HCT116 (cell line): Measurements from ENCODE around the gene ITSN1. TPM values are rescaled to one million over a fixed set of nuclear protein-coding genes. Genes with fewer than 3 reads are reported as not detected.

ENCODE experiments used
- ATAC-seq: fragments of 200-7000 bp; cut with Tn5 transposase; 2 replicates; pipeline ENCODE4 v1.9.1; 2020; ENCODE audit warnings: mild to moderate bottlenecking, moderate library complexity
- BruUV-seq: library from RNA; stranded (reverse); fragments of 400-500 nt; replicated peaks from 2 replicates; lab custom pipeline; 2021; lab: Mats Ljungman, UMichigan
- CTCF ChIA-PET: fragments of 300-600 bp; sonication (Branson Sonifier 250); formaldehyde crosslinking; loops from one replicate; lab custom pipeline; 2021; ENCODE audit warnings: antibody characterized with exemption; lab: Charles Lee
- POLR2A ChIA-PET: fragments of 300-600, 350-600 bp; sonication (Branson Sonifier 250); formaldehyde crosslinking; loops from one replicate; lab custom pipeline; 2021; ENCODE audit warnings: antibody characterized with exemption; lab: Charles Lee
- RAD21 ChIA-PET, 2 experiments: fragments of 300-600 bp; sonication (Branson Sonifier 250); formaldehyde crosslinking; loops; one replicate each; lab custom pipeline; 2023; ENCODE audit warnings: low total read pairs in 2 of 2; ENCODE audit not compliant: uncharacterized antibody in 2 of 2, unreplicated experiment in 2 of 2, low non-redundant PET in 1 of 2; lab: Charles Lee
- DNase-seq: peaks from one replicate; pipeline ENCODE4 v3.0.0-alpha.2; 2010; ENCODE audit warnings: low read depth, low spot score
- H2AFZ ChIP-seq: fragments of 200-600 bp; shearing (Covaris generic), sonication (generic); 2 replicates; pipeline ENCODE4 v1.6.1; 2017; ENCODE audit warnings: low read depth, mixed run types, mixed read lengths, antibody characterized with exemption, low read length; ENCODE audit not compliant: poor library complexity, severe bottlenecking
- H3K27ac ChIP-seq: 2 replicates; pipeline ENCODE4 v1.5.1; 2012; ENCODE audit warnings: low read depth, low read length
- H3K27me3 ChIP-seq: fragments of 200-600 bp; sonication (generic); 2 replicates; pipeline ENCODE4 v1.6.1; 2016; ENCODE audit warnings: mixed run types, low read length, mixed read lengths; ENCODE audit not compliant: insufficient read depth
- H3K36me3 ChIP-seq, 2 experiments: fragments of 200-500 bp in 1 of 2; fragments of 200-600 bp in 1 of 2; sonication (Bioruptor generic) in 1 of 2; sonication (generic) in 1 of 2; 2 replicates each; pipeline versions ENCODE4 v1.5.1 to v1.6.1; 2014 to 2016; ENCODE audit warnings: low read length in 2 of 2, inconsistent platforms in 1 of 2, mixed read lengths in 1 of 2, mixed run types in 1 of 2; ENCODE audit not compliant: insufficient read depth in 2 of 2, control insufficient read depth in 1 of 2
- H3K4me1 ChIP-seq, 2 experiments: fragments of 200-600 bp in 1 of 2; sonication (generic) in 1 of 2; 2 replicates each; pipeline versions ENCODE4 v1.5.1 to v1.6.1; 2012 to 2017; ENCODE audit warnings: low read length in 2 of 2, inconsistent platforms in 1 of 2, mild to moderate bottlenecking in 1 of 2, mixed read lengths in 1 of 2, mixed run types in 1 of 2, moderate library complexity in 1 of 2; ENCODE audit not compliant: insufficient read depth in 2 of 2, control insufficient read depth in 1 of 2
- H3K4me2 ChIP-seq: fragments of 200-600 bp; sonication (generic); 2 replicates; pipeline ENCODE4 v1.6.1; 2017; ENCODE audit warnings: mixed run types, low read length, mixed read lengths
- H3K4me3 ChIP-seq, 2 experiments: fragments of 200-600 bp in 1 of 2; sonication (generic) in 1 of 2; replicated peaks in 1 of 2; 2 replicates each; pipeline ENCODE4 v1.5.1; 2011 to 2016; ENCODE audit warnings: low read length in 2 of 2, control low read depth in 1 of 2, low read depth in 1 of 2, mild to moderate bottlenecking in 1 of 2, mixed read lengths in 1 of 2, mixed run types in 1 of 2
- H3K79me2 ChIP-seq: fragments of 200-600 bp; sonication (generic); 2 replicates; pipeline ENCODE4 v1.6.1; 2017; ENCODE audit warnings: mild to moderate bottlenecking, mixed run types, low read length, moderate library complexity, mixed read lengths; ENCODE audit not compliant: insufficient read depth
- H3K9ac ChIP-seq: fragments of 200-600 bp; sonication (generic); 2 replicates; pipeline ENCODE4 v1.6.1; 2016; ENCODE audit warnings: low read length, mixed read lengths
- H3K9me2 ChIP-seq: fragments of 200-600 bp; sonication (generic), shearing (Covaris generic); 2 replicates; pipeline ENCODE4 v1.6.1; 2017; ENCODE audit warnings: mixed run types, mild to moderate bottlenecking, moderate library complexity; ENCODE audit not compliant: insufficient read depth
- H3K9me3 ChIP-seq, 2 experiments: fragments of 200-500 bp in 1 of 2; fragments of 200-600 bp in 1 of 2; sonication (Bioruptor generic) in 1 of 2; sonication (generic) in 1 of 2; 2 replicates each; pipeline ENCODE4 v1.6.1; 2014 to 2017; ENCODE audit warnings: low read length in 2 of 2, mixed read lengths in 2 of 2, inconsistent platforms in 1 of 2, low read depth in 1 of 2, mild to moderate bottlenecking in 1 of 2, mixed run types in 1 of 2, moderate library complexity in 1 of 2; ENCODE audit not compliant: control insufficient read depth in 1 of 2, insufficient read depth in 1 of 2
- H4K20me1 ChIP-seq: fragments of 200-600 bp; sonication (generic), shearing (Covaris generic); 2 replicates; pipeline ENCODE4 v1.6.1; 2017; ENCODE audit warnings: mixed run types, mild to moderate bottlenecking, moderate library complexity; ENCODE audit not compliant: insufficient read depth
- ATF3 ChIP-seq: IDR thresholded peaks from 2 replicates; pipeline ENCODE4 v1.6.1; 2012
- CEBPB ChIP-seq: IDR thresholded peaks from 2 replicates; pipeline ENCODE4 v1.6.1; 2012; ENCODE audit warnings: low read depth
- EGR1 ChIP-seq: IDR thresholded peaks from 2 replicates; pipeline ENCODE4 v1.6.1; 2012; ENCODE audit warnings: low read depth
- EZH2 ChIP-seq: fragments of 200-600 bp; sonication (generic); IDR thresholded peaks from 2 replicates; pipeline ENCODE4 v1.6.1; 2017; ENCODE audit warnings: antibody characterized with exemption, mixed run types
- MAX ChIP-seq: IDR thresholded peaks from 2 replicates; pipeline ENCODE4 v1.6.1; 2012
- RAD21 ChIP-seq: IDR thresholded peaks from 2 replicates; pipeline ENCODE4 v1.6.1; 2012; ENCODE audit warnings: low read depth, mild to moderate bottlenecking
- REST ChIP-seq: IDR thresholded peaks from 2 replicates; pipeline ENCODE4 v1.6.1; 2012; ENCODE audit warnings: low read depth
- SIN3A ChIP-seq: IDR thresholded peaks from 2 replicates; pipeline ENCODE4 v1.6.1; 2012; ENCODE audit warnings: low read depth
- SP1 ChIP-seq: IDR thresholded peaks from 2 replicates; pipeline ENCODE4 v1.6.1; 2012; ENCODE audit warnings: low read depth
- YY1 ChIP-seq: IDR thresholded peaks from 2 replicates; pipeline ENCODE4 v1.6.1; 2011; ENCODE audit warnings: low read length, low read depth, moderate library complexity, mild to moderate bottlenecking; ENCODE audit not compliant: insufficient replicate concordance; ENCODE audit errors: extremely low read depth
- ZFX ChIP-seq: fragments of 450-650 bp; IDR thresholded peaks from 2 replicates; pipeline ENCODE4 v1.6.1; 2017
- intact Hi-C: fragments of 100-400 bp; cut with micrococcal nuclease; formaldehyde crosslinking; loops from 2 replicates; pipeline ENCODE4 v1.10.0; 2022
- total RNA-seq: library from RNA; stranded (reverse); gene quantifications from one replicate; pipeline ENCODE4 v1.2.1, GENCODE V29; 2021; ENCODE audit not compliant: unreplicated experiment

Gene ITSN1
- total RNA-seq, 1 experiment from 2014 or later = 25.8 TPM

- TF ChIP-seq ZFX (no peak), ATF3 (no peak), RAD21 (no peak), REST (no peak), SP1 (no peak), EZH2 (no peak), MAX (no peak), CEBPB (no peak), SIN3A (no peak), EGR1 (no peak), YY1 (no peak)
- Histone ChIP-seq H3K79me2 (no peaks in the 10 kb centered on the region), H3K4me1 (peaks cover 0 to 3% of the 10 kb centered on the region in 2 experiments; a peak in 1 of 4 replicates), H3K9ac (no peak overlapping the region), H3K4me2 (no peak overlapping the region), H3K36me3 (no peaks in the 10 kb centered on the region), H3K9me3 (no peaks in the 10 kb centered on the region), H3K9me2 (no peaks in the 10 kb centered on the region), H3K27me3 (no peaks in the 10 kb centered on the region), H2AFZ (no peak overlapping the region), H4K20me1 (no peaks in the 10 kb centered on the region), H3K27ac (no peak overlapping the region), H3K4me3 (no peak overlapping the region)
- ChIA-PET CTCF (interaction anchor here (1.6 kb wide), 1 partner anchor 16 kb away, joined by 5 read pairs; no protein-coding TSS in a partner anchor), POLR2A (no interaction called here), RAD21 (no interaction called here)
- intact Hi-C loops = no loop called here
- DNase-seq = no peak
- no peak for ATAC-seq
- BruUV-seq = no TSS peak
Measured at GRCh38 chr21:33931799-33932390, 289.6 kb downstream of the ITSN1 start.
